ENCODE measurements around the gene USP4.

DNA sequence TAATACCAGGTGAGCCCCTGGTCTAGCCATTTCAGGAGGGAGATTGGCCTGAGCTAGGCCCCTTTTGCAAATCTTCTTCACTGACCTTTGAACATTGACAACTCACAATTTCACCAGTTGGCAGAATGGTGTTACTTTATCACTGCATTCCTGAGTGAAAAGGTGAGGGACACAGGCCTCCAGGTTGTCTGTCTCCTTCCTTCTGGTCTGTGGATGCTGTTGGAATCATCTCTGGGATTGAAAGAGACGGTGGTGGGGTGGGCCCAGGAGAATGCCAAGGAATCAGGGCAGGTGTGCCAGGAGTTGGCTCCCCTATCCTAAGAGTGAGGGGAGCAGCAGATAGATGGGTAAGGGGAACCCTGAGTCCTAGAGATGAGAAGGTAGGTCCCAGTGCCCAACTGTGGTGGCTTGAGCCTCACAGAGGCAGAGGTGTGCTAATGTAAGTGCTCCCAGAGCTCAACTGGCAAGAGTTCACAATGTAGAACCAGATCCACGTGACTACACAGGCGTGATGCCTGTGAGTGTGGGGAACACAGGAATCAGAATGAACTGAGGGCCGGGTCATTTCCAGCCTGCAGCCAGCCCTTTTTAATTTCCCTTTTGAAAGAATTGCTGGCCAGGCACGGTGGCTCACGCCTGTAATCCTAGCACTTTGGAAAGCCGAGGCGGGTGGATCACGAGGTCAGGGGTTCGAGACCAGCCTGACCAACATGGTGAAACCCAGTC is 74.0 kb downstream of the USP4 start:
- TF ChIP-seq POLR2AphosphoS5 (IDR thresholded peaks at IDR 0.05; ENCODE audit: borderline replicate concordance, low read depth, low read length) (no peak), EZH2 (IDR thresholded peaks at IDR 0.05) (no peak), FOXP2 (optimal IDR thresholded peaks at IDR 0.05; ENCODE audit: control extremely low read depth, extremely low read length, insufficient read depth) (no peak)

Measured in SK-N-MC (cell line).